Midbrain (tissue), 1 donor: ENCODE data around the gene MOGAT1.
"Not testable (repeated sequence)": the region's sequence is repeated elsewhere in the genome, so short reads cannot be mapped to it uniquely, and the experiment has no call there.

Source experiments
- DNase-seq: peaks from one replicate; lab custom pipeline; 2025; lab: John Stamatoyannopoulos, UW

Gene MOGAT1

DNA sequence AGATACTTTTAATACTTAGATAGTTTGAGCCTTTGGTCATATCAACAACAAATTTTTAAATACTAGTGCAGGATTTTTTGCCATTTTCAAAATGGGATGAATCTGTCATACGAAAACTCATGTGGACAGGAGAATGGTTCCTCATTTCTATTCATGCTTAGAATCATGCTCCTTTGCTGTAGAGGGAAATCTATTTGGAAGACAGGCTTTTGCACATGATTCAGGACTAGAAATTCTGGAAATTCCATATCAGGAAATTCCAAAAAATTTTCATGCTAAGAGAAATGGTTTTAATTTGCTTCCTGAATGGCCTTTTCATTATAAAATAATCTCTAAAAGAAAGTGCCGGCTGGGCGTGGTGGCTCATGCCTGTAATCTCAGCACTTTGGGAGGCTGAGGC lies 39.3 kb downstream of the MOGAT1 start:
- DNase-seq: no peak

DNA sequence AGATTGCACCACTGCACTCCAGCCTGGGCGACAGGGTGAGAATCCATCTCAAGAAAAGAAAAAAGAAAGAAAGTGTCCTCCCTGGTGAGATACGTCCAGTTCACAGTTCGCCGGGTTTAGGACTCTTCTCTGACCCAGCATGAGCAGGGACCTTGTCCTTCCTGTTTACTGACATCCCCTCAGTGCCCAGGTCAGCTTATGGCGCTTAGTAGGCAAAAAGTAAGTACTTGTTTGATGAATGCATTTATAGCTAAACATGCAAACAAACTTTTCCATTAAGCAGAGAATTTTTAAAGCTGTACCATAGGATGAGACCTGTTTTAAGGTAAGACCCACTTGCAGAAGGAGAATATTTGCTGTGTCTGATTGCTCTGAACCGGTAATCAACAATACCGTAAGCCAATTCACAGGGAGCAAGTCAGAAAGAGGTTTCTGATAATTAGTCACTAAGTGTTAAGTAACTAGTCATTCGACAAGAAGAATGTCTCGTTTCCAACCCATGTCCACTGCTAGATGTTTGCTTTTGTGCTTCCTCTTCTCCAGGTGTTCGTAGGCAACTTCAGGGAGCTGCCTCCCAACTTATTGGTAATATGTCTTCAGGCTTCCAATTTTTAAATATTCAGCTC lies 40.0 kb downstream of the MOGAT1 start:
- DNase-seq: no peak

DNA sequence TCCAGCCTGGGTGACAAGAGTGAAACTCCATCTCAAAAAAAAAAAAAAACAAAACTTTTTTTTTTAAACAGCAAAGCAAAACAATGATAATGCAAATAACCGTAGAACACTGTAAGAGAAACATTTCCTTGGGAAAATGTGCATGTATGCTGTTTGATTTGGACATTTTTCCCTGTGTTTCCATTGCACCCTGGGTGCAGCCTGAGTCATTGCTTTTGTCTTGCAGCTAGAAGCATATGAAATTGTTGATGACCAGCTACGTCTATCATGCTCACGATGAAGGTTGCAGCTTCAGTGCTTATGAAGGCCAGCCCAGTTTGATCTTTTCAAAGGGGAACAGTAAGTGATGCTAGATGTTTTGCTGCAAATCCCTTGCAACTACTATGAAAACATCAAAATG lies 41.5 kb downstream of the MOGAT1 start:
- no peak for DNase-seq

DNA sequence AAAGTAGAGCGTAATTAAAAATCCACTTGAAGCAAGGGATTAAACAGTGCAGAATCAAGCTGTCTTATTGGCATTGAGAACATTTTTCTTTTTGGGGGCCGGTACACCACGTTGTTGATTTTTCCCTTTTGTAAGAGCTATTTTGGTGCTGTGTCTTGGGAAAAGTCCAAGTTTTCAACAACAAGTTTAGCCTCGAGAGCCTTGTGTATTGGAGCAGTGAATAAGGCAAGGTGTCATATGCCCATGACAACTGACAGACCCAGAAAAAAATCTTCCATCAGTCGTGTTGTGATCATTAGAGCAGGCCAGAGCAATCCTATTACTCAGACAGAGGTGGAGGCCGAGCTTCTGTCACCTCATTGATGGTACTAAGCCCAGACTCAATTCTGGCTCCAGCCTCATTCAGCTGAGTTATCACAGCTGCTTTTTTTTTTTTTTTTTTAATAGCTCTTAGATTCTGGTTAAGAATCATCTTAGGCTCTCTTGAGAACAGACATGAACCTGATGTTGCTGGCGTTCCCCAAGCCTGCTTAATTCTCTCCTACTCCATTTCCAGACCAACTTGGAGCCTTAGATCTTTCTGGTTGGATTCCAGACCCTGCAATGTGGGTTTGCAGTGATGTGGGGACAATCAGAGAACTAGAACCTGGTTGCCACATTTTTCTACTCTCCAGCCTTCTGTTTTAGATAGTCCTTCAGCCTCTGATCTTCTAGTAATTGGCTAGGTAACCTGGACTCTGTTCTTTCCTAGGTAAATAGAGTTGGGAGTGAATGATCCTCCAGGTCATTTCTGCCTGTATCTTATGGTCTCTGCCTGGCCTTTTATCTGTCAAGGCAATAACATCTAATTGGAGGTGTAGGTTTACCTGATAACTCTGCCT lies 43.1 kb downstream of the MOGAT1 start:
- no peak for DNase-seq

DNA sequence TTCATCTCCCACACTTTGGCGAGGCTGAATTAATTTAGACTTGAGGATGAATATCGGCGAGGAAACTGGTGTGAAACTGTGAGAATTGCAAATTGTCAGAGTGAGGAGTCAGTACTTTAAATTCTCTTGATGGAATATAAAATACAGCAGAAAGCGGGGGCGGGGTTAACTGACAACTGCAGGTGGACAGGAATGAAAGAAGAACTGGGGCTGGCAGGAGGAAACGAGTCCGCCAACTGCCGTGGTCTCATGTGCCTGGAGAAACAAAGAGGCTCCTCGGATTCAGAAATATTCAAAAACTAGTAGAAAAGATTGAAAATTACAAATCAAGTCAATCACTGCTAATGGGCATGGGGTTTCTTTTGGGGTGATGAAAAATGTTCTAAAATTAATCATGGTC lies 44.3 kb downstream of the MOGAT1 start:
- no peak for DNase-seq

DNA sequence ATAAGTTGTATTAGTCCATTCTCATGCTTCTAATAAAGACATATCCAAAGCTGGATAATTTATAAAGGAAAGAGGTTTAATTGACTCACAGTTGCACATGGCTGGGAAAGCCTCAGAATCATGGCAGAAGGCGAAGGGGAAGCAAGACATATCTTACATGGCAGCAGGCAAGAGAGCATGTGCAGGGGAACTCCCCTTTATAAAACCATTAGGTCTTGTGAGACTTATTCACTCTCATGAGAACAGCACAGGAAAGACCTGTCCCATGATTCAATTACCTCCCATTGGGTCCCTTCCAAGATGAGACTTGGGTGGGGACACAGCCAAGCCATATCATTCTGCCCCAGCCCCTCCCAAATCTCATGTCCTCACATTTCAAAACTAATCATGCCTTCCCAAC lies 48.3 kb downstream of the MOGAT1 start:
- DNase-seq: not testable (repeated sequence)

DNA sequence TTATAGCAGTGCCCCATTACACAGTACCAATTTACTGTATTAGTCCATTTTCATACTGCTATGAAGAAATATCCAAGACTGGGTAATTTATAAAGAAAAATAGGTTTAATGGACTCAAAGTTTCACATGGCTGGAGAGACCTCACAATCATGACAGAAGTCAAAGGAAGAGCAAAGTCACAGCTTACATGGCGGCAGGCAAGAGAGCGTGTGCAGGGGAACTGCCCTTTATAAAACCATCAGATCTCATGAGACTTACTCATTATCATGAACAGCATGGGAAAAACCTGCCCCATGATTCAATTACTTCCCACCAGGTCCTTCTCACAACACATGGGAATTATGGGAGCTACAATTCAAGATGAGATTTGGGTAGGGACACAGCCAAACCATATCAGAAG lies 50.1 kb downstream of the MOGAT1 start:
- not testable (repeated sequence) for DNase-seq

DNA sequence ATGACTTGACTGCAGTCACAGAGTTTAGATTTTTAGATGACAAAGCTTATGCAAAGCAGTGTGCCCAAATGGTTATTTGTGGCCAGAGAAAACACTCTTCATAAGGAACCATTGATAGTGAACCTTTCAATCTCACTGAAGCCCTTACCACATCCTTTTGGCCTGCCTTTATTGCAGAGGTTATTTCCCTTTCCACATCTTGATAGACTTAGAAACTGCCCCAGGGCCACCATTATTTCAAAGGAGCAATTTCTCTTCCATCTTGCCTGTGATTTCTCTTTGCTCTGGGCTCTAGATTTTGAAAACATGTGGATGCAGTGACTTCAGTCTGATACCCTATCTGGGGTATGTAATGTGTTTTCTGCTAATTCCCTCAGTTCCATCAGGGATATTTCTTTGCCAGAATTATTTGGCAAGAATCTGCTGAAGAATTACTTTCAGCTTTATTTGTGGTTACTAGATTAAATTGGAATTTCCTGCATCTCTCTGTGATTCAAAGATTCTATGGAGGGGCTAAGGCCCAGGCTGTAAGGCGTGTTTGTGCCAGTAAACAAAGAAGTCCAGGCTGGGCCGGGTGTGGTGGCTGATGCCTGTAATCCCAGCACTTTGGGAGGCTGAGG lies 51.0 kb downstream of the MOGAT1 start:
- no peak for DNase-seq

DNA sequence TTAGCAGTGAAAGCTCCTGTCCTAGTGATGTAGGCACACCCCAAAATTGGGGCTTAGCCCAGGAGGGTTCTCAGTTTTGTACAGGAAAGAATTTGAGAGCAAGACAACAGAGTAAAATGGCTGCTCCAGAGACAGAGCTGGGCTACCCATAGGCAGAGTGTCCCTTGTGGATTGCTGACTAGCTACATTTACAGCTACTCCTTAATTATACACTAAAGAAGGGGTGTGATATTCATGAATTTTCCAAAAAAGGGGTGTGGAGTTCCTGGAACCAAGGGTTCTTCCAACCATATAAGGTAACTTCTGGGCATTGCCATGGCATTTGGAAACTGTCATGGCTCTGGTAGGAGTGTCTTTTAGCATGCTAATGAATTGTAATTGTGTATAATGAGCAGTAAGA lies 52.8 kb downstream of the MOGAT1 start:
- DNase-seq: no peak

DNA sequence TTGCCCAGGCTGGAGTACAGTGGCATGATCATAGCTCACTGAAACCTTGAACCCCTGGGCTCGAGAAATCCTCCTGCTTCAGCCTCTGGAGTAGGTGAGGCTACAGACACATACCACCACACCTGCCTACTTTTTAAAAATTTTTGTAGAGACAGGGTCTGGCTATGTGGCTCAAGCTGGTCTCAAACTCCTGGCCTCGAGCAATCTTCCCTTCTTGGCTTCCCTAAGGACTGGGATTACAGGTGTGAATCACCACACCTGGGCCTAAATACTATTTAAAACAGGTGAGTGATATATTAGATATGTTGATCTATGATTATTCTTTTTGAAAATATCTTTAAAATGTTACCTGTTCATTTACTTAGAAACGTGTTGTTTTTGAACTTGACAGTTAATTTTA lies 57.2 kb downstream of the MOGAT1 start:
- no peak for DNase-seq

DNA sequence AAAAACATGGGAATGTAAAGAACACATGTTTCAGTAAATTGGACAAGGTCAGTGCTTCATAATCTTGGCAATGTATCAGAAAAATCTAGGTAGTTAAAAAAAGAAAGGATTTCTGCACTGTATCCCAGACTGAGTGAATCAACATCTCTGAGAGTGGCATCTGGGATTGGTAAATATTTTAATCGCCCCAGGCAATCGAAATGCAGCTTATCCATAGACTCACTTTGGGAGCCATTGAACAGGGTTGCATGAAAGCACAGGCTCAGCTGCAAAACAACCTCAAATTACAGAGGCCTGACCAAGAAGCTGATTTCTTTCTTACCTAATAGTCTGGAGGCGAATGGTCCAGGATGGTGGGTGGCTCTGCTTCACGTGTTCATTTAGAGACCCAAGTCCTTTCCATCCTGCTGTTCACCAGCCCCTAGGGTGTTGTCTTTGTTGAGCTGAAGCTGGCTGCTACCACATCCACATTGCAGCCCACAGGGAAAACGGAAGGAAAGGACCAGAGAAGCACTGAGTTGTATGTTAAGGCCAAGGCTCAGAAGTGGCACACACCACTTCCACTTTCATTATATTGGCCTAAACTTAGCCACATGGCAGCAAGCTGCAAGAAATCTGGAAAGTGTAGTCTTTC lies 59.0 kb downstream of the MOGAT1 start:
- DNase-seq: peak; percentile 30

DNA sequence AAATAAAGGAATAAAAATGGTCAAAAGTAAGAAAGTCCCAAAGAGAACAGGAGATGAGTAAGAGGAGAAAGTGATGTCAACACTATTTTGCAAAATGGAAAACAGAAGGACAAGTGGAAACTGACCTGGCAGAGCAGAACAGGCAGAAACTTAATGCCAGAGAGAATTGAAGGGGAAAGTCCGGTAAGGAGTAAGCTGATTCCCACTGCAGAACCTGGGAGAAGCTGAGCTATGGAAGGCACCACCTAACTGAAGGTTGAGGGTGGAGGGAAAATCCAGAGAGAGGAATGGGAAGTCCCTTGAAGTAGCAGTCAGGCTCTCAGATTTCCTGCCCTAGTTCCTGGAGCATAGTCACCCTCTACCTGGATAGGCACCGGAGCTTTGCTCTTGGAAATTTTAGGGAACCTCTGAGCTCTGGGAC lies 59.8 kb downstream of the MOGAT1 start:
- DNase-seq: no peak

DNA sequence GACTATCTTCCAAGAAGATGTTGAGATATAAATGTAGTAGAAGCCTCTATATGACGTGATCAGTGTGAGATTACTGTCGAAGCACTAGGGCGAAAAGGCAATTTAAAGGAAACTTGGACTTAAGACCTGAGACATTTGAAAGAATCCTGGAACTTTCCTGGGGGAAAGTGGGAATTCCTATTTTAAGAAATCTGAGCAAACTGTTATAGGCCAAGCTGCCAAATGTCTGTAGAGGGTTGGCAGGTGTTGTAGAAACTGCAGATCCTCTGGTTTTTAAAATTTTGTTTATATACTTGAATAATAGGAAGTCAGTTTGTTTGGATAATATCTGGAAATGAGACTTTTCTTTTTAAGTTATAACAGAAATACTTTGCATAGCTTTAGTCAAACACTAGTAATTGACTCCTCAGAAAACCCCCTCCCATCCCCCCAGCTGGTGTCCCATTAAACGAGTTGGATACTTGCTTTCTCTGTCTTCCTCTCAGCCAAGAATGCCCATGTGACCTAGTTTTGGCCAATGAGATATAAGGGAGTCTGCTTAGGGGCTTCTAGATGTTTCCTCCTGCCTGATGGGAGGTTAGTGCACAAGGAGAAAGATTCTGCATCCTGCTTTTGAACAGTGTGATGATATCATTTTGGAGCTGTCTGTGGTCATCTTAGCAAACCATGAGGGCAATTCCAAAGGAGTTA lies 61.2 kb downstream of the MOGAT1 start:
- DNase-seq: no peak

DNA sequence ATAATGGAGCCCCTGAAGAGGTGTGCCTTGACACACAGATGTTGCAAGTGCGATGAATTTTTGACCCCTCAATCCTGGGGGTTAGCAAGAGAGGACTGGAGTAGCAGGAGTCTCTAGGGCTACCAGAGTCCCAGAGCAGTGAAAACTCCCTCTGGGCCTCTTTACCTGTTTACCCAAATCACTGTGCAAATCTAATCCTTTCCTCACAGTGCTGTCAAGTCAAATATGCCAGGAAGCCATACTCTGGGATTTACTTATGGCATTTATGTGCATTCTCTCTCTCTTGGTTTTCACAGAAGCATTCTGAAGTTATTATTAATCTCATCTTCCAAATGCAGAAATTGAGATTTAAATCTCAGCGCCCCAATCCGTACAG lies 62.0 kb downstream of the MOGAT1 start:
- DNase-seq: no peak

DNA sequence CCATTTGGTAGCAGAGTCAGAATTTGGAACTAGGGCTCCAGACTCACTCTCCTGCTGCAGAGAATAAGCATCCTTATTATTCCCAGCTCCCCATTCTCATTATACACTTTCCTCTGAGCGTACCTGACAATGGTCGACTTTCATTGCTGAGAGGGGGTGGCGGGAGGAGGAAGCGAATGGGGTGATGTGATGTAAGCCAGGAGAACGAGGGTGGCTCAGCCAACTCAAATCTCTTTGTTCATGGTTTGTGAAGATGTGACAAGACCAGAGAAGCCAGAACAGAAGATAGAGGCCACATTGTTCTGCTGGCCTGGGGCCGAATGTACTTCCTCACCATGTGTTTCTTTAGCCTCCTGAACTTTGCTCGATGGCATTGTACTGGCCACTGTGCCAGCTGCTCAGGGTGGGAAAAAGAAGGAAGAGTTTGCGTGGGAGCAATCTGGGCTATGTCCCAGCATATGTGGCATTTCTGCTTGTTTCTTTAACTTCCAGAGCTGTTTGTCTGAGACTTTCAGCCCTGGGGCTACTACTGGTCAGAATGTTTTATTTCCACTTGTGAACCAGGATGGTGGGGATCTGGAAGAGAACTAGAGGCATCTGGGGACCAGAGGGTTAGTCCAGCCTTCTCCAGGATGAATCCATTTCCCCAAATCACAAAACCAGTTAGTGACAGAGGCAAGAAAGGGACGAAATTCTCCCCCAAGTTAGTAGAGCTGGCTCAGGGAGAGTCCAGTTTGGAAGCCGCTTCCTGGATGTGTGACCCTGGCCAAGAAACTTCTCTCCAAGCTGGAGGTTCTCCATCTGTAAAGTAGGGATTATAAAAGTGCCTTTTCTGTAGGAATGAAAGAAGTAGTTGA lies 62.6 kb downstream of the MOGAT1 start:
- no peak for DNase-seq

DNA sequence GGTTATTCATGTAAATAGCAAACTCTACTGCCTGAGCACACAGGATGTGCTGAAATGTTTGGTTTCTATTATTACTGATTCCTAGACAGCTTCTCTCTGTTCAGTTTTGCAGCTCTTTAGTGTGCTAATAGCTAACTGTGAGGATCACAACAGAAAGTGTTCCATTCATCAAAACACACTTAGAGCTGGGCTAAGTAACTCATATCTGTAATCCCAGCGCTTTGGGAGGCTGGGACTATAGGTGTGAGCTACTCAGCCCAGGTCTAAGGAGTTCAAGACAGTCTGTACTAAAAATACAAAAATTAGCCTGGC lies 63.2 kb downstream of the MOGAT1 start:
- no peak for DNase-seq

DNA sequence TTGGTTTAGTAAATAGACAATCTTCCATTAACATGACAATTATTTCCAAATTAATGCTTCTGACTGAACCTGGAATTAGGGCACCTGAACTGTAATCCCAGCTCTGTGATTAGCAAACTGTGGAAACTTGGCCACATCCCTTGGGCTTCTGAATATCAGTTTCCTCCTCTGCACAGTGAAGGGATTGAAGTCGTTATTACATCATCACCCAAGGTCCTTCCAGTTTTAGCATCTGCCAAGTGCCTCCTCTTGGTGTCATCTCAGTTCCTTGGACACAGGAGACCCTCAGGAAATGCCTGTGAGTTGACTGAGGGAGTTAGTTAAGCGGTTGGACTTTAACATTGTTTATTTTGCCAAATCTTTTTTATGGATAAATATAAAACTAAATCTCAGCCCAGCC lies 64.8 kb downstream of the MOGAT1 start:
- no peak for DNase-seq

DNA sequence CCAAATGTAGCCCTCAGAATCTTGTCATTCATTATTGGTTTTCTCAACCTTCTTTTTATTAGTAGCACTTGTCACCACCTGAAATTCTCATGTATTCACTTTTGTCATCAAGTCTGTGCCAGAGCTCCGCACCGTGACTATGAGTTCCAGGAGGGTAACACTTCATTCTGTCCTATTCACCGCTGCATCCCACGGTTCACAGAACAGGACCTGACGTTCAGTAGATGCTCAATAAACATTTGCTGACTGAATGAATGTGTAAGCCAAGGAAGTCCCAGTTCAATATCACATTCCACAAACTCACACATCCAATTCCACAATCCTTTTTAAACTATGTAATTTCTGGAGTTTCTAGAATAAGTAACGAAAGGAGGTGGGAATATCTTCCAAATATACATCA lies 65.5 kb downstream of the MOGAT1 start:
- DNase-seq: no peak

DNA sequence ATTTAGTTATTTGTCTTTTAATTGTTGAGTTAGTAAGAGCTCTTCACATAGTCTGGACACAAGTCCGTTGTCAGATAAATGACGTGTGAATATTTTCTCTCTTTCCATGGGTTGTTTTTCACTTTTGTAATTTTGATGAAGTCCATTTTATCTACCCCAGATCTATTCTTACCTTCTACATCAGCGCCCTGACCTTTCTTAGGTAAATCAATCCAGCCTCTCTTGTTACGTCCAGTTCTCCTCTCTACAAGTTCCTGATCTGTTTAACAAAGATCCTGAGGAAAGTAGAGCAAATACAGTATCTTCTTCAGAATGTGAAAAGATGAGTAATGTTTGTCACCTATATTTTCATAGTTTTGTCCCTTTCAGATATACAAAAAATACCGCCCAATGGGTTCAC lies 66.9 kb downstream of the MOGAT1 start:
- no peak for DNase-seq

DNA sequence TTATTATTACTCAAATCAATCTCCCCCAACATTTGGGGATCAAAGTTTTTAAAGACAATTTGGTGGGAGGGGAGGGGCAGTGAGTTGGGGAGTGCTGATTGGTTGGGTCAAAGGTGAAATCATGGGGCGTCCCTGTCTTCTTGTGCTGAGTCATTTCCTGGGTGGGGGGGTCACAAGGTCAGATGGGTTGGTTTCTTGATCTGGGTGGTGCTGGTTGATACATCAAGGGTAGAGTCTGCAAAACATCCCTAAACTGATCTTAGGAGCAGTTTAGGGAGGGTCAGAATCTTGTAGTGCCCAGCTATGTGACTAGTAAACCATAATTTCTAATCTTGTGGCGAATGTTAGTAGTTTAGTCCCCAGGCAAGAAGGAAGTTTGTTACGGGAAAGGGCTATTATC lies 67.4 kb downstream of the MOGAT1 start:
- DNase-seq: no peak

DNA sequence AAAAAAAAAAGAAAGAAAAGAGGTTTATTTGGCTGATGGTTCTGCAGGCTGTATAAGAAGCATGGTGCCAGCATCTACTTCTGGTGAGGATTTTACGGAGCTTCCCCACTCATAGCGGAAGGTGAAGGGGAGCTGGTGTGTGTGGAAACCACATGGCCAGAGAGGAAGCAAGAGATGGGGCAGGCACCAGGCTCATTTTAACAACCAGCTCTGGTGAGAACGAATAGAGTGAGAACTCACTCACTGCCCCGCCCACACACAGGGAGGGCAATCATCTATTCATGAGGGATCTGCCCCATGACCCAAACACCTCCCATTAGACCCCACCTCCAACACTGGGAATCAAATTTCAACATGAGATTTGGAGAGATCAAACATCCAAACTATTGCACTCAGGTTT lies 68.5 kb downstream of the MOGAT1 start:
- no peak for DNase-seq
